ENCODE results near the gene POLE2. TPM values are rescaled to one million over a fixed set of nuclear protein-coding genes. Genes with fewer than 3 reads are reported as not detected.

Gene POLE2
- total and polyA plus RNA-seq, 2 of the 13 experiments (the other 11 are each of a cell fraction or from before 2014, with no cell fraction given), result 16.6 to 37.0 TPM

GRCh38 chr14:49598485-49599300 lies 89.3 kb downstream of the POLE2 start, which contains the start of gene LRR1 (continued):
- TF ChIP-seq ZNF432 (CRISPR knock-in tag; IDR thresholded peaks at IDR 0.05; ENCODE audit: borderline replicate concordance) (no peak), ZNF143 (CRISPR knock-in tag; IDR thresholded peaks at IDR 0.05) (peak; percentile 64), ZNF670 (CRISPR knock-in tag; IDR thresholded peaks at IDR 0.05; ENCODE audit: borderline replicate concordance) (peak; percentile 96), ZNF770 (CRISPR knock-in tag; IDR thresholded peaks at IDR 0.05) (peak; percentile 74), PCBP1 (IDR thresholded peaks at IDR 0.05; ENCODE audit: borderline replicate concordance, low read depth, low read length) (peak; percentile 79; the same call in 1 of the 2 replicates), BCLAF1 (IDR thresholded peaks at IDR 0.05) (no peak), NFE2L1 (CRISPR knock-in tag; IDR thresholded peaks at IDR 0.05; ENCODE audit: borderline replicate concordance) (no peak), ZNF841 (CRISPR knock-in tag; IDR thresholded peaks at IDR 0.05; ENCODE audit: borderline replicate concordance) (peak; percentile 60; the same call in 1 of the 2 replicates), NKX3-1 (CRISPR knock-in tag; IDR thresholded peaks at IDR 0.05) (no peak), ZNF484 (CRISPR knock-in tag; IDR thresholded peaks at IDR 0.05; ENCODE audit: borderline replicate concordance, low read depth) (no peak), BATF2 (CRISPR knock-in tag; IDR thresholded peaks at IDR 0.05) (peak; percentile 81; the same call in 1 of the 2 replicates), CEBPZ (IDR thresholded peaks at IDR 0.05; ENCODE audit: low read length) (no peak), KAT7 (CRISPR knock-in tag; IDR thresholded peaks at IDR 0.05; ENCODE audit: borderline replicate concordance) (peak; percentile 77; the same call in 1 of the 2 replicates), ZNF556 (CRISPR knock-in tag; IDR thresholded peaks at IDR 0.05; ENCODE audit: borderline replicate concordance) (peak; percentile 65; the same call in 1 of the 2 replicates), ZBTB49 (CRISPR knock-in tag; IDR thresholded peaks at IDR 0.05; ENCODE audit: borderline replicate concordance) (no peak), ZNF12 (CRISPR knock-in tag; IDR thresholded peaks at IDR 0.05) (no peak)
